Spleen (tissue), 7 donors: Measurements from ENCODE around the gene ELOVL1.

Experiments used
- POLR2A ChIP-seq, 3 donors: fragments of 450-650 bp; IDR thresholded peaks; one replicate each; pipeline ENCODE4 v1.5.1; 2017; ENCODE audit warnings: antibody characterized with exemption in 3 of 3, mild to moderate bottlenecking in 1 of 3
- TF ChIP-seq, protein P1 (sequence below), 11 experiments: fragments of 200-600 bp in 7 of 11; fragments of 450-650 bp in 4 of 11; sonication (generic) in 4 of 11; IDR thresholded peaks in 8 of 11; conservative IDR thresholded peaks in 3 of 11; 1 replicate in 7 of 11; 2 replicates in 4 of 11; pipeline versions ENCODE4 v1.4.0 to v1.8.0; 2016 to 2021; ENCODE audit warnings: antibody characterized with exemption in 11 of 11, inconsistent platforms in 4 of 11, mild to moderate bottlenecking in 1 of 11
- donor health status: DM: no; HTN: no; CAD: no; lungs with moderate emphysema.
- donor health status: DM: no; HTN: no; CAD: no.
- donor health status: DM: no; HTN: no; CAD: no.

DNA sequence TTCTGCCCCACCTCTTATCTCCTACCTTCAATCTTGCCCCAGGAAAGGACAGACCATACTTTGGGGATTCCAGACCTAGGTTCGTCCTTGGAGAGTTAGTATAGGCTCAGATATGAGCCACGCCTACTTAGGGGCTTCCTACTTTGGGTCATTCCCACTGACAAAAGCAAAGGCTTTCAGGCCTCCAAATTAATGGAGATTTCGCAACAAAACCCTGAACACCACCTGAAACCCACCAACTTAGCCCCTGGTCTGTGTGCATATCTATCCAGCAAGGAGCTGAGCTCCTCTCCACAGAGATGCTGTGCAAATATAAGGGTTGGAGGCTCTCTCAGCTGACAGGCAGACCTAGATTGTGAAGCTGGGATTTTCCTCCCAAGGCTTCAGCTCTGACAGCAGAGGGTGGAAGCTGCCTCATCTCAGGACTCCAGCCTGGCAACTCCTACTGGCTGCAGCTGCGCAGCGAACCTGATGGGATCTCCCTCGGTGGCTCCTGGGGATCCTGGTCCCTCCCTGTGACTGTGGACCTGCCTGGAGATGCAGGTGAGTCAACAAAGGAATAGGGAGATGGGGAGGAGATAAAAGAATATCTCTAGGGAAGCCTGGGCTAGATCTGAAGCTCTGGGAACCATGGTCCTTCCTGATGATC is 28.1 kb downstream of the ELOVL1 start:
- TF ChIP-seq POLR2A (IDR thresholded peaks at IDR 0.05), result no peak
- TF ChIP-seq, protein P1, sequence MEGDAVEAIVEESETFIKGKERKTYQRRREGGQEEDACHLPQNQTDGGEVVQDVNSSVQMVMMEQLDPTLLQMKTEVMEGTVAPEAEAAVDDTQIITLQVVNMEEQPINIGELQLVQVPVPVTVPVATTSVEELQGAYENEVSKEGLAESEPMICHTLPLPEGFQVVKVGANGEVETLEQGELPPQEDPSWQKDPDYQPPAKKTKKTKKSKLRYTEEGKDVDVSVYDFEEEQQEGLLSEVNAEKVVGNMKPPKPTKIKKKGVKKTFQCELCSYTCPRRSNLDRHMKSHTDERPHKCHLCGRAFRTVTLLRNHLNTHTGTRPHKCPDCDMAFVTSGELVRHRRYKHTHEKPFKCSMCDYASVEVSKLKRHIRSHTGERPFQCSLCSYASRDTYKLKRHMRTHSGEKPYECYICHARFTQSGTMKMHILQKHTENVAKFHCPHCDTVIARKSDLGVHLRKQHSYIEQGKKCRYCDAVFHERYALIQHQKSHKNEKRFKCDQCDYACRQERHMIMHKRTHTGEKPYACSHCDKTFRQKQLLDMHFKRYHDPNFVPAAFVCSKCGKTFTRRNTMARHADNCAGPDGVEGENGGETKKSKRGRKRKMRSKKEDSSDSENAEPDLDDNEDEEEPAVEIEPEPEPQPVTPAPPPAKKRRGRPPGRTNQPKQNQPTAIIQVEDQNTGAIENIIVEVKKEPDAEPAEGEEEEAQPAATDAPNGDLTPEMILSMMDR (IDR thresholded peaks at IDR 0.05 in 8 of 11, conservative IDR thresholded peaks at IDR 0.05 in 3 of 11), result no peak
